ENCODE measurements around the gene PTGER4. TPM values are rescaled to one million over a fixed set of nuclear protein-coding genes. Genes with fewer than 3 reads are reported as not detected.

Gene PTGER4
- polyA plus RNA-seq, 1 of the 3 experiments (the other 2 are of a cell fraction): not detected

GRCh38 chr5:40682154-40683017, 2.7 kb downstream of the PTGER4 start:
- 81% methylated on average over 16 of the region's 16 CpGs for WGBS (ENCODE audit: low lambda C conversion rate)
- Histone ChIP-seq H3K4me1 (ENCODE audit: control insufficient read depth in 1 of 2, insufficient read depth in 2 of 2, low read depth in 1 of 2, low read length in 1 of 2) (peaks cover 5 to 6% of the 10 kb centered on the region in 2 experiments; a peak in 1 of 4 replicates), H3K36me3 (replicated peaks in 1 of 2; ENCODE audit: control insufficient read depth in 1 of 2, insufficient read depth in 2 of 2, low read length in 1 of 2) (no peaks in the 10 kb centered on the region), H3K79me2 (ENCODE audit: insufficient read depth) (no peaks in the 10 kb centered on the region), H3K4me3 (ENCODE audit: low read depth in 2 of 2, low read length in 1 of 2) (no peak overlapping the region), H3K27ac (ENCODE audit: low read depth in 2 of 2, low read length in 1 of 2) (no peak overlapping the region), H2AFZ (ENCODE audit: low read depth) (no peak overlapping the region), H3K4me2 (no peak overlapping the region), H4K20me1 (ENCODE audit: insufficient read depth) (no peaks in the 10 kb centered on the region; the same call in 1 of the 2 replicates), H3K27me3 (ENCODE audit: insufficient read depth) (peaks cover 50% of the 10 kb centered on the region), H3K9ac (no peak overlapping the region), H3K9me3 (no peaks in the 10 kb centered on the region), H3F3A (replicated peaks; ENCODE audit: insufficient read depth) (peaks cover 4% of the 10 kb centered on the region), H3K9me2 (no peaks in the 10 kb centered on the region)
- DNase-seq: no peak
- POLR2A ChIA-PET: no interaction called here
- CTCF ChIA-PET: interaction anchor here (1.3 kb wide), 1 partner anchor 733 kb away, joined by 3 read pairs; no protein-coding TSS in a partner anchor
- TF ChIP-seq, protein P1, sequence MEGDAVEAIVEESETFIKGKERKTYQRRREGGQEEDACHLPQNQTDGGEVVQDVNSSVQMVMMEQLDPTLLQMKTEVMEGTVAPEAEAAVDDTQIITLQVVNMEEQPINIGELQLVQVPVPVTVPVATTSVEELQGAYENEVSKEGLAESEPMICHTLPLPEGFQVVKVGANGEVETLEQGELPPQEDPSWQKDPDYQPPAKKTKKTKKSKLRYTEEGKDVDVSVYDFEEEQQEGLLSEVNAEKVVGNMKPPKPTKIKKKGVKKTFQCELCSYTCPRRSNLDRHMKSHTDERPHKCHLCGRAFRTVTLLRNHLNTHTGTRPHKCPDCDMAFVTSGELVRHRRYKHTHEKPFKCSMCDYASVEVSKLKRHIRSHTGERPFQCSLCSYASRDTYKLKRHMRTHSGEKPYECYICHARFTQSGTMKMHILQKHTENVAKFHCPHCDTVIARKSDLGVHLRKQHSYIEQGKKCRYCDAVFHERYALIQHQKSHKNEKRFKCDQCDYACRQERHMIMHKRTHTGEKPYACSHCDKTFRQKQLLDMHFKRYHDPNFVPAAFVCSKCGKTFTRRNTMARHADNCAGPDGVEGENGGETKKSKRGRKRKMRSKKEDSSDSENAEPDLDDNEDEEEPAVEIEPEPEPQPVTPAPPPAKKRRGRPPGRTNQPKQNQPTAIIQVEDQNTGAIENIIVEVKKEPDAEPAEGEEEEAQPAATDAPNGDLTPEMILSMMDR (IDR thresholded peaks at IDR 0.05): no peak
- no peak for TF ChIP-seq RAD21 (IDR thresholded peaks at IDR 0.05; ENCODE audit: low read length)
- TF ChIP-seq, protein P2, sequence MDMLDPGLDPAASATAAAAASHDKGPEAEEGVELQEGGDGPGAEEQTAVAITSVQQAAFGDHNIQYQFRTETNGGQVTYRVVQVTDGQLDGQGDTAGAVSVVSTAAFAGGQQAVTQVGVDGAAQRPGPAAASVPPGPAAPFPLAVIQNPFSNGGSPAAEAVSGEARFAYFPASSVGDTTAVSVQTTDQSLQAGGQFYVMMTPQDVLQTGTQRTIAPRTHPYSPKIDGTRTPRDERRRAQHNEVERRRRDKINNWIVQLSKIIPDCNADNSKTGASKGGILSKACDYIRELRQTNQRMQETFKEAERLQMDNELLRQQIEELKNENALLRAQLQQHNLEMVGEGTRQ (IDR thresholded peaks at IDR 0.05; ENCODE audit: borderline replicate concordance, low read depth, low read length): no peak

- Histone ChIP-seq H4K20me1 (ENCODE audit: insufficient read depth) (no peaks in the 10 kb centered on the region), H3K79me2 (ENCODE audit: insufficient read depth) (no peaks in the 10 kb centered on the region), H3K4me2 (no peak overlapping the region), H3K9ac (no peak overlapping the region), H3K4me3 (ENCODE audit: low read depth in 2 of 2, low read length in 1 of 2) (no peak overlapping the region), H3K36me3 (replicated peaks in 1 of 2; ENCODE audit: control insufficient read depth in 1 of 2, insufficient read depth in 2 of 2, low read length in 1 of 2) (no peaks in the 10 kb centered on the region), H3K4me1 (ENCODE audit: control insufficient read depth in 1 of 2, insufficient read depth in 2 of 2, low read depth in 1 of 2, low read length in 1 of 2) (peaks cover 5 to 6% of the 10 kb centered on the region in 2 experiments; a peak in 2 of 4 replicates), H2AFZ (ENCODE audit: low read depth) (no peak overlapping the region), H3F3A (replicated peaks; ENCODE audit: insufficient read depth) (peaks cover 2% of the 10 kb centered on the region), H3K27me3 (ENCODE audit: insufficient read depth) (peaks cover 48% of the 10 kb centered on the region), H3K9me3 (no peaks in the 10 kb centered on the region), H3K27ac (ENCODE audit: low read depth in 2 of 2, low read length in 1 of 2) (no peak overlapping the region), H3K9me2 (no peaks in the 10 kb centered on the region)
- TF ChIP-seq SMC3 (IDR thresholded peaks at IDR 0.05; ENCODE audit: low read depth, low read length) (no peak), MXI1 (IDR thresholded peaks at IDR 0.05; ENCODE audit: low read depth, low read length) (no peak), GABPA (IDR thresholded peaks at IDR 0.05; ENCODE audit: low read depth) (no peak), TEAD4 (IDR thresholded peaks at IDR 0.05; ENCODE audit: borderline replicate concordance, insufficient read depth) (no peak), ELF1 (IDR thresholded peaks at IDR 0.05) (no peak)
- TF ChIP-seq, protein P3, sequence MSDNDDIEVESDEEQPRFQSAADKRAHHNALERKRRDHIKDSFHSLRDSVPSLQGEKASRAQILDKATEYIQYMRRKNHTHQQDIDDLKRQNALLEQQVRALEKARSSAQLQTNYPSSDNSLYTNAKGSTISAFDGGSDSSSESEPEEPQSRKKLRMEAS (IDR thresholded peaks at IDR 0.05; ENCODE audit: low read depth): no peak
- ChIA-PET POLR2A (no interaction called here), CTCF (interaction anchor here (0.6 to 1.3 kb wide), 3 partner anchors 192 to 734 kb away, joined by 3 to 4 read pairs (median 3); no protein-coding TSS in a partner anchor)
- no peak for DNase-seq
- 0% methylated on average over 1 of the region's 1 CpG for WGBS (ENCODE audit: low lambda C conversion rate)
Observed at GRCh38 chr5:40683305-40683704, 3.6 kb downstream of the PTGER4 start.

Data from SK-N-SH (cell line).